H1 (cell line): ENCODE results near the gene FMNL2. TPM values are rescaled to one million over a fixed set of nuclear protein-coding genes. Genes with fewer than 3 reads are reported as not detected.

Experiments used
- CTCF ChIA-PET: fragments of 300-600 bp; sonication (Branson Sonifier 250); formaldehyde crosslinking; loops from one replicate; lab custom pipeline; 2021; ENCODE audit not compliant: partially characterized antibody; lab: Charles Lee
- POLR2A ChIA-PET: fragments of 300-600 bp; sonication (Branson Sonifier 250); formaldehyde crosslinking; loops from one replicate; lab custom pipeline; 2021; ENCODE audit warnings: inconsistent platforms; ENCODE audit not compliant: partially characterized antibody; lab: Charles Lee
- DNase-seq, 2 experiments: peaks; one replicate each; pipeline versions ENCODE4 v3.0.0 to v3.0.0-alpha.2; 2010 to 2022; ENCODE audit warnings: low spot score in 2 of 2, low read depth in 1 of 2, mixed read lengths in 1 of 2
- FAIRE-seq: peaks from 2 replicates; lab custom pipeline; 2011; peaks lifted over from hg19 to GRCh38; lab: Jason Lieb, UNC
- H2AFZ ChIP-seq: 2 replicates; pipeline ENCODE4 v1.8.1; 2012; ENCODE audit warnings: low read length, inconsistent platforms
- H2AK5ac ChIP-seq: 2 replicates; pipeline ENCODE4 v1.6.1; 2013; ENCODE audit warnings: low read depth, low read length
- H2BK120ac ChIP-seq: replicated peaks from 2 replicates; pipeline ENCODE3; 2013; ENCODE audit warnings: low read depth, low read length, inconsistent platforms
- H2BK12ac ChIP-seq: 2 replicates; pipeline ENCODE4 v1.6.1; 2013; ENCODE audit warnings: low read depth, low read length
- H2BK15ac ChIP-seq: 2 replicates; pipeline ENCODE4 v1.6.1; 2013; ENCODE audit warnings: low read length
- H2BK20ac ChIP-seq: 2 replicates; pipeline ENCODE4 v1.6.1; 2013; ENCODE audit warnings: low read length
- H2BK5ac ChIP-seq: 2 replicates; pipeline ENCODE4 v1.6.1; 2013; ENCODE audit warnings: low read depth, low read length
- H3K14ac ChIP-seq: 2 replicates; pipeline ENCODE4 v1.6.1; 2013; ENCODE audit warnings: inconsistent platforms; ENCODE audit not compliant: insufficient read length
- H3K18ac ChIP-seq: 2 replicates; pipeline ENCODE4 v1.6.1; 2013; ENCODE audit warnings: low read length; ENCODE audit errors: extremely low read depth
- H3K23ac ChIP-seq: 2 replicates; pipeline ENCODE4 v1.6.1; 2013; ENCODE audit warnings: inconsistent platforms; ENCODE audit not compliant: insufficient read length
- H3K23me2 ChIP-seq: 2 replicates; pipeline ENCODE4 v1.6.1; 2013; ENCODE audit warnings: low read depth, low read length
- H3K27ac ChIP-seq: 2 replicates; pipeline ENCODE4 v1.6.1; 2011; ENCODE audit warnings: low read depth, low read length, inconsistent platforms
- H3K27me3 ChIP-seq, 4 experiments: replicated peaks in 1 of 4; 1 replicate in 1 of 4; 2 replicates in 3 of 4; pipeline versions ENCODE4 v1.6.1 to v1.8.1; 2011 to 2013; ENCODE audit warnings: low read length in 3 of 4, mild to moderate bottlenecking in 3 of 4, inconsistent platforms in 2 of 4, mixed read lengths in 2 of 4, moderate library complexity in 1 of 4; ENCODE audit not compliant: control insufficient read depth in 3 of 4, insufficient read depth in 3 of 4; ENCODE audit errors: extremely low read depth in 1 of 4
- H3K36me3 ChIP-seq, 4 experiments: 2 replicates each; pipeline versions ENCODE4 v1.6.1 to v1.8.1; 2011 to 2013; ENCODE audit warnings: mild to moderate bottlenecking in 4 of 4, low read length in 3 of 4, moderate library complexity in 2 of 4, control low read depth in 1 of 4, inconsistent platforms in 1 of 4; ENCODE audit not compliant: insufficient read depth in 4 of 4, control insufficient read depth in 2 of 4
- H3K4ac ChIP-seq: replicated peaks from 2 replicates; pipeline ENCODE3; 2013; ENCODE audit warnings: low read length, low read depth, mixed read lengths, inconsistent platforms; ENCODE audit not compliant: insufficient read length
- H3K4me1 ChIP-seq, 4 experiments: replicated peaks in 1 of 4; 1 replicate in 1 of 4; 2 replicates in 3 of 4; pipeline versions ENCODE4 v1.6.1 to v1.8.1; 2011 to 2013; ENCODE audit warnings: low read length in 3 of 4, inconsistent platforms in 2 of 4, mixed read lengths in 1 of 4; ENCODE audit not compliant: insufficient read depth in 4 of 4, control insufficient read depth in 3 of 4
- H3K4me2 ChIP-seq, 2 experiments: 2 replicates each; pipeline versions ENCODE4 v1.6.1 to v1.8.1; 2011 to 2013; ENCODE audit warnings: low read depth in 2 of 2, low read length in 2 of 2, control low read depth in 1 of 2, inconsistent platforms in 1 of 2, mild to moderate bottlenecking in 1 of 2; ENCODE audit not compliant: insufficient read depth in 1 of 2
- H3K4me3 ChIP-seq, 4 experiments: fragments of 200-600, 300-600 bp in 1 of 4; sonication (generic), shearing (Covaris generic), sonication (Bioruptor Twin) in 1 of 4; 2 replicates each; pipeline versions ENCODE4 v1.5.1 to v1.8.1; 2011 to 2016; ENCODE audit warnings: low read length in 4 of 4, low read depth in 3 of 4, control low read depth in 2 of 4, inconsistent platforms in 2 of 4, mild to moderate bottlenecking in 2 of 4, mixed read lengths in 1 of 4, moderate library complexity in 1 of 4; ENCODE audit not compliant: insufficient read depth in 2 of 4; ENCODE audit errors: extremely low read depth in 1 of 4
- H3K56ac ChIP-seq: replicated peaks from 2 replicates; pipeline ENCODE3; 2013; ENCODE audit warnings: low read depth, mild to moderate bottlenecking, mixed read lengths, low read length, inconsistent platforms; ENCODE audit not compliant: insufficient read length
- H3K79me1 ChIP-seq: 2 replicates; pipeline ENCODE4 v1.6.1; 2013; ENCODE audit warnings: low read depth, low read length, control low read depth
- H3K79me2 ChIP-seq, 2 experiments: 2 replicates each; pipeline versions ENCODE4 v1.6.1 to v1.8.1; 2012 to 2013; ENCODE audit warnings: low read length in 2 of 2, mild to moderate bottlenecking in 2 of 2, inconsistent platforms in 1 of 2; ENCODE audit not compliant: insufficient read depth in 2 of 2, control insufficient read depth in 1 of 2
- H3K9ac ChIP-seq, 4 experiments: replicated peaks in 1 of 4; 1 replicate in 1 of 4; 2 replicates in 3 of 4; pipeline versions ENCODE4 v1.6.1 to v1.8.1; 2011 to 2013; ENCODE audit warnings: low read depth in 3 of 4, low read length in 3 of 4, control low read depth in 2 of 4, mild to moderate bottlenecking in 2 of 4, moderate library complexity in 2 of 4, inconsistent platforms in 1 of 4; ENCODE audit errors: extremely low read depth in 1 of 4
- H3K9me3 ChIP-seq, 2 experiments: 2 replicates each; pipeline versions ENCODE4 v1.6.1 to v1.8.1; 2012 to 2013; ENCODE audit warnings: mild to moderate bottlenecking in 2 of 2, moderate library complexity in 2 of 2, control low read depth in 1 of 2, inconsistent platforms in 1 of 2, low read depth in 1 of 2, low read length in 1 of 2, mixed read lengths in 1 of 2; ENCODE audit not compliant: insufficient read depth in 2 of 2
- H4K20me1 ChIP-seq, 2 experiments: replicated peaks in 1 of 2; 2 replicates each; pipeline versions ENCODE3 to v1.8.1; 2011 to 2013; ENCODE audit warnings: inconsistent platforms in 2 of 2, low read length in 2 of 2, mild to moderate bottlenecking in 1 of 2; ENCODE audit not compliant: insufficient read depth in 2 of 2, control insufficient read depth in 1 of 2
- H4K5ac ChIP-seq: 2 replicates; pipeline ENCODE4 v1.6.1; 2013; ENCODE audit warnings: low read length, low read depth, mixed read lengths, inconsistent platforms; ENCODE audit not compliant: insufficient read length
- H4K8ac ChIP-seq: 2 replicates; pipeline ENCODE4 v1.8.0; 2013; ENCODE audit warnings: mild to moderate bottlenecking, moderate library complexity, low read length, inconsistent platforms; ENCODE audit not compliant: insufficient read depth; ENCODE audit errors: extremely low read depth
- H4K91ac ChIP-seq: replicated peaks from 2 replicates; pipeline ENCODE3; 2013; ENCODE audit warnings: low read length, mixed read lengths, inconsistent platforms; ENCODE audit not compliant: insufficient read length
- GABPA ChIP-seq: IDR thresholded peaks from 2 replicates; pipeline ENCODE4 v1.6.1; 2011; ENCODE audit warnings: mild to moderate bottlenecking, low read length, moderate library complexity, borderline replicate concordance; ENCODE audit not compliant: insufficient read depth
- WGBS, 2 experiments: shearing (Covaris generic) in 1 of 2; methylation state at CpG; one replicate each; pipeline versions ENCODE4 v1.1.6 to v1.1.7; 2013 to 2015; ENCODE audit warnings: low lambda C conversion rate in 2 of 2, mixed read lengths in 2 of 2, inconsistent platforms in 1 of 2, low coverage in 1 of 2, missing lambda C conversion rate in 1 of 2; ENCODE audit not compliant: insufficient replicate concordance in 2 of 2, insufficient coverage in 1 of 2, insufficient read length in 1 of 2; ENCODE audit errors: extremely low coverage in 1 of 2, missing lambda C conversion rate in 1 of 2; 5-methylcytosine and 5-hydroxymethylcytosine counted together
- polyA plus RNA-seq, 7 experiments: library from polyadenylated mRNA; depleted of rRNA in 3 of 7; stranded (reverse) in 5 of 7; unstranded in 2 of 7; fragments of >200 nt in 5 of 7; fragments of 200-250 nt in 2 of 7; gene quantifications; 1 replicate in 5 of 7; 2 replicates in 1 of 7; 4 replicates in 1 of 7; pipeline versions ENCODE4 v1.2.1 to v1.2.3, GENCODE V29; 2011 to 2013; ENCODE audit warnings: missing spikeins in 2 of 7, mixed read lengths in 2 of 7
- total RNA-seq: library from RNA; stranded (reverse); fragmentation: NEBNext Ultra II Directional; extraction: Animal tissue kit (Norgen Biotek cat#: 25700); gene quantifications from 2 replicates; pipeline ENCODE4 v1.2.1, GENCODE V29; 2021

FMNL2 gene
- total and polyA plus RNA-seq, 2 of the 8 experiments (the other 6 are each of a cell fraction or from before 2014, with no cell fraction given): 15.5 to 45.1 TPM

DNA sequence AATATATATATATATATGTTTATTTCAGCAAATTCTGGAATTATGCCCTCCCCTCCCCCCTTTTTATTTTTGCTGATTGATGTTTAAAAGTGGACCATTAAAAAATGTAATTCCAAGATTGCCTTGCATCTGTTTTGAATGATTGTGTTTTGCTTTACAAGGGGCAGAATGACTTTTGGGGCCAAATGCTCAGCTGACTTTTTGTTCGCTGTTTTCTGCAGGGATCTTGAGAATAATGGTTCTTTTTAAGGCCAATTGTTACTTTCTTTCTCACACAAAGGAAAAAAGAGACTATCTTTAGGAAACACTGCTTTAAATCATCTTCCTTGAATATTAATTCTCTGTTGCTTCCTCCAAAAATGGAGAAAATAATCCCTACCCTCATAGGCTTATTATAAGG is 95.9 kb downstream of the FMNL2 start:
- Histone ChIP-seq H3K27ac (no peak overlapping the region), H3K4me1 (peaks cover 2 to 31% (median 14%) of the 10 kb centered on the region in 4 experiments; a peak in 6 of 7 replicates), H3K14ac (no peak overlapping the region)
- TF ChIP-seq GABPA: no peak

More for the DNA sequence above, 95.9 kb downstream of the FMNL2 start:
- FAIRE-seq: no peak
- Histone ChIP-seq H2AFZ (no peak overlapping the region), H4K91ac (no peak overlapping the region), H4K20me1 (no peaks in the 10 kb centered on the region), H4K5ac (no peak overlapping the region), H2BK15ac (no peak overlapping the region), H3K56ac (no peak overlapping the region), H3K23me2 (no peaks in the 10 kb centered on the region), H3K9ac (no peak overlapping the region), H3K23ac (no peak overlapping the region), H2BK20ac (no peak overlapping the region), H3K79me1 (peaks cover 8% of the 10 kb centered on the region; the same call in 1 of the 2 replicates), H2BK5ac (no peak overlapping the region), H2AK5ac (no peak overlapping the region), H3K9me3 (no peaks in the 10 kb centered on the region), H3K4me3 (no peak overlapping the region), H4K8ac (no peak overlapping the region), H3K79me2 (peaks cover 0 to 88% of the 10 kb centered on the region in 2 experiments; a peak in 2 of 4 replicates), H3K27me3 (no peaks in the 10 kb centered on the region), H3K4me2 (no peak overlapping the region), H3K36me3 (no peaks in the 10 kb centered on the region), H2BK120ac (no peak overlapping the region), H3K18ac (no peak overlapping the region), H3K4ac (no peak overlapping the region), H2BK12ac (no peak overlapping the region)
- DNase-seq: no peak
- 91% methylated on average over 1 of the region's 1 CpG; no CpG with 5 or more reads in 1 of the 2 experiments for WGBS, 2 experiments
- ChIA-PET CTCF (interaction anchor here (0.7 kb wide), 1 partner anchor 9 kb away, joined by 3 read pairs; no protein-coding TSS in a partner anchor), POLR2A (no interaction called here)
